ENCODE data around the gene HOGA1.
"Not testable (repeated sequence)": the region's sequence is repeated elsewhere in the genome, so short reads cannot be mapped to it uniquely, and the experiment has no call there.

HOGA1 gene

GRCh38 chr10:97549587-97550322 lies 34.4 kb upstream of the HOGA1 start:
- Mint-ChIP-seq H3K4me1 (no peaks in the 10 kb centered on the region), H3K27me3 (no peaks in the 10 kb centered on the region), H3K9me3 (no peaks in the 10 kb centered on the region), H3K4me3 (no peak overlapping the region), H3K27ac (no peak overlapping the region), H3K36me3 (no peaks in the 10 kb centered on the region)
- no peak for ATAC-seq

DNA sequence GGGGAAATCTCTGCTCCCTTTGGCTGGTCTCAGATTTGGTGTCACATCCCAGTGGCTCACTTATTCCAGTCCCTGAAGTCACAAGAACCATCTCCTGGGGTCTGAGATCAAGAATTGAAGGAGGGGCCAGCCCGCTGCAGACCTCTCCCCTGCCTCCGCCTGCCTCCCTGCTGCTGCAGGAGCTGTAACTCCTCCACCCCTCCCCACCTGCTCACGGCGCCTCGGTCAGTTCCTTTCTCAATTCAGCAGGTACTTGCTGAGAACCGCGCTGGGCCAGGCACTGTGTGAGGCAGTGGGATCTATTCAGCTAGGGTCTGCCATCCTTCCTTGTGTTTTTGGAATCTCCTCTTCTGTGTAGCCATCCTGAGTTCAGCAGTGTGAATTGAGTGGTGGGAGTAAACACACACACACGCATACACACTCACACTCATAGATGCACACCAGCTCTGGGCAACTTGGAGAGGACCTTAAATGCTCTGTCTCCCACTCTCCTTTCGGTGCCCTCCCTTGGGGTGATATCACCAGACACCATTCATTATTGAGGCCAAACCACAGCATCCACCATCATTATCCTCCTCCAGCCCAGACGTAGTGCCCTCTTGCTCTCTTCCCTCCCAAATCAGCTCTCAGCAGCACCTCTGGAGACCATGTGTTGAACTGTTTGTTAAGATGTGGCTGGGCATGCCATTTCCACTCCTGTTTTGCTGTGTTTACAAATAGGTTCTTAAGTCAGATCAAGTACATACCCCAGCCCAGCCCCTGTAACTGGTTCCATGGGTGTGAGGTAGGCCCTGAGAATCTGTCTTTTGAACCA lies 33.6 kb upstream of the HOGA1 start:
- Mint-ChIP-seq H3K36me3 (no peaks in the 10 kb centered on the region), H3K4me3 (no peak overlapping the region), H3K27me3 (no peaks in the 10 kb centered on the region), H3K9me3 (no peaks in the 10 kb centered on the region), H3K4me1 (no peaks in the 10 kb centered on the region), H3K27ac (no peak overlapping the region)
- no peak for ATAC-seq

DNA sequence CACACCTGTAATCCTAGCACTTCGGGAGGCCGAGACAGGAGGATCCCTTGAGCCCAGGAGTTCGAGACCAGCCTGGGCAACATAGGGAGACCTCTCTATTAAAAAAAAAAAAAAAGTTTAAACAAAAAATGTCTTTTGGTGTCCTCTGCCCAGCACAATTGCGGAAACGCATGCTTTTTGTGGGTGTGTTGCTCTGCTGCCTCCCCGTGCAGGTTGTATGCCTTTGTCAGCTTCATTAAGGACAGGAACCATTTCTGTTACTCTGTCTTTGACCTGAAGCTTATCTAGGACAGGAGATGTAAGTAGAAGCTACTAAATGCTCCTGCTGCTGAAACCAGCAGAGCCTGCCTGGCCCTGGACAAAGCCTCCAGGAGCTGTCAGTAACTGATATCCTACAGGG lies 32.9 kb upstream of the HOGA1 start:
- Mint-ChIP-seq H3K27ac (no peak overlapping the region), H3K4me3 (no peak overlapping the region), H3K4me1 (no peaks in the 10 kb centered on the region), H3K9me3 (peaks cover 2% of the 10 kb centered on the region), H3K36me3 (no peaks in the 10 kb centered on the region), H3K27me3 (no peaks in the 10 kb centered on the region)
- no peak for ATAC-seq

DNA sequence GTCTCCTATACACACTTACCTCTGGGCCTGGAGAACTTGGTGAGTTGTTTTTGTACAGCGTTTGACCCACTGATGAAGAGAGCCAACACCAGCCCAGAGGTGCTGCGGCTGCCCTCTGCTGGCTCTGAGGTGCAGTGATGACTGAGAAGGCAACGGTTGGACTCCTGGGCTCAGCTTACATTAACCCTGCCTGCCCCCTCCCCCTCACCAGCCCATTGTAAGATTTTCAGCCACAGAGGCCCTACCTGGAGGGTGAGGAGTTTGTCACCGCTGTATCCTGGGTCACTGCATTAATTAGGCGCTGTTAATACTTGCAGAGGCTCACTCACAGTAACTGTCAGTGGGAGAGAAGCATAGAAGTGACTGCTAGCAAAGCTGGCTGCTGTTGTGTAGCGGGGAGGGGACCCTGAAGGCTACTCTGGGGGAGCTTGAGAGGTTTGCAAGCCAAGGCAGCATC lies 30.6 kb upstream of the HOGA1 start:
- Mint-ChIP-seq H3K9me3 (peaks cover 2% of the 10 kb centered on the region), H3K27ac (no peak overlapping the region), H3K27me3 (no peaks in the 10 kb centered on the region), H3K4me3 (no peak overlapping the region), H3K36me3 (no peaks in the 10 kb centered on the region), H3K4me1 (no peaks in the 10 kb centered on the region)
- ATAC-seq: peak; percentile 80

GRCh38 chr10:97554336-97554735 lies 29.9 kb upstream of the HOGA1 start:
- not testable (repeated sequence) for H3K27me3 Mint-ChIP-seq, H3K9me3 Mint-ChIP-seq, H3K4me3 Mint-ChIP-seq, H3K4me1 Mint-ChIP-seq, H3K36me3 Mint-ChIP-seq, H3K27ac Mint-ChIP-seq, ATAC-seq

DNA sequence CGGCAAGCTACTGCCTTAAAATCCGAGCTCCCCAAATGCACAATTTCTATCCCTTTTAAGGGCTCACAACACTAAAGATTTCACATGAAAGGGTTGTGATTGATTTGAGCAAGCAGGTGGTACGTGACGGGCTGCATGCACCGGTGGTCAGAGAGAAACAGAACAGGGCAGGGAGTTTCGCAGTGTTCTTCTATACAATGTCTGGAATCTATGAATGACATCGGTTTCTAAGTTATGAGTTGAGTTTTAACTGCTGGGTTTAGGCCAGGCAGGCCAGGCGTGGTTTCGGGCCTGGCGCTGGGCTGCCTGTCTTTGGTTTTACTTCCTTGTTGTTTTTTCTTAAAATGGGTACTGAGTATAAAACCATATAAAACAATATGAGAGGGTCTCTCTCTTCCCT lies 28.6 kb upstream of the HOGA1 start:
- H3K4me1 Mint-ChIP-seq, H3K9me3 Mint-ChIP-seq, ATAC-seq, H3K36me3 Mint-ChIP-seq, H3K27ac Mint-ChIP-seq, H3K4me3 Mint-ChIP-seq, H3K27me3 Mint-ChIP-seq: not testable (repeated sequence)

- not testable (repeated sequence) for H3K4me1 Mint-ChIP-seq, H3K27me3 Mint-ChIP-seq, H3K36me3 Mint-ChIP-seq, H3K27ac Mint-ChIP-seq, H3K4me3 Mint-ChIP-seq, H3K9me3 Mint-ChIP-seq, ATAC-seq
These were observed 23.3 kb upstream of the HOGA1 start for GRCh38 chr10:97560731-97561381.

DNA sequence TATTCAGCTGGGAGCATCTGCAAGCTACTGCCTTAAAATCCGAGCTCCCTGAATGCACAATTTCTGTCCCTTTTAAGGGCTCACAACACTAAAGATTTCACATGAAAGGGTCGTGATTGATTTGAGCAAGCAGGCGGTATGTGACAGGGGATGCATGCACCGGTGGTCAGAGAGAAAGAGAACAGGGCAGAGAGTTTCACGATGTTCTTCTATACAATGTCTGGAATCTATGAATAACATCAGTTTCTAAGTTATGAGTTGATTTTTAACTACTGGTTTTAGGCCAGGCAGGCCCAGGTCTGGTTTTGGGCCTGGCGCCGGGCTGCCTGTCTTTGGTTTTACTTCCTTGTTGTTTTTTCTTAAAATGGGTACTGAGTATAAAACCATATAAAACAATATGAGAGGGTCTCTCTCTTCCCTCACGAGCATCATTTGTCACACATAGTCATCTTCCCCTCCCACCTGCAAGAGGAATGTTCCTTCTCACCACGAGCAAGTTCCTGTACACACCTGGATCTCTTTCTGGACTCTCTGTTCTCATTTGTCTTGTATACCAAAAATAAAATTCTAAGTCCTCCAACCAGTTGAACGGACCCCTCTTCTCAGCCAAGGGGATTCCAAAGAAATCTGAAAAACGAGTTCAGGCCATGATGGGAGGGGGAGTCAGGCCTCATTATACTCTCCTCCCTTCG lies 22.7 kb upstream of the HOGA1 start:
- H3K9me3 Mint-ChIP-seq, H3K27me3 Mint-ChIP-seq, H3K4me3 Mint-ChIP-seq, H3K27ac Mint-ChIP-seq, ATAC-seq, H3K36me3 Mint-ChIP-seq, H3K4me1 Mint-ChIP-seq: not testable (repeated sequence)

GRCh38 chr10:97562329-97562728 lies 21.9 kb upstream of the HOGA1 start:
- H3K4me3 Mint-ChIP-seq, H3K27me3 Mint-ChIP-seq, ATAC-seq, H3K36me3 Mint-ChIP-seq, H3K9me3 Mint-ChIP-seq, H3K27ac Mint-ChIP-seq, H3K4me1 Mint-ChIP-seq: not testable (repeated sequence)

- ATAC-seq: no peak
- no peaks in the 10 kb centered on the region for H3K36me3 Mint-ChIP-seq
- H3K4me1 Mint-ChIP-seq: no peaks in the 10 kb centered on the region
- no peak overlapping the region for H3K27ac Mint-ChIP-seq
- H3K4me3 Mint-ChIP-seq: no peak overlapping the region
- no peaks in the 10 kb centered on the region for H3K27me3 Mint-ChIP-seq
- H3K9me3 Mint-ChIP-seq: peaks cover 2% of the 10 kb centered on the region
These were observed 20.9 kb upstream of the HOGA1 start for GRCh38 chr10:97563337-97563736.

DNA sequence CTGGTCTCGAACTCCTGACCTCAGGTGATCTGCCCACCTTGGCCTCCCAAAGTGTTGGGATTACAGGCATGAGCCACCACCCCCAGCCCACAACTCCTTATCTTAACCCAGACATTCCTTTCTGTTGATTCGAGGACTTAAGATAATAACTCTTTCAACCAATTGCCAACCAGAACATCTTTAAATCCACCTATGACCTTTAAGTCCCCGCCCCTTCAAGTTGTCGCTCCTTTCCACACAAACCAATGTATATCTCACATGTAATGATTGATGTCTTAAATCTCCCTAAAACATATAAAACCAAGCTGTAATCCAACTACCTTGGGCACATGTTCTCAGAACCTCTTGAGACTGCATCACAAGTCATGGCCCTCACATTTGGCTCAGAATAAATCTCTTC lies 19.4 kb upstream of the HOGA1 start:
- Mint-ChIP-seq H3K36me3 (no peaks in the 10 kb centered on the region), H3K9me3 (peaks cover 2% of the 10 kb centered on the region), H3K4me3 (no peak overlapping the region), H3K27me3 (no peaks in the 10 kb centered on the region), H3K27ac (no peak overlapping the region), H3K4me1 (no peaks in the 10 kb centered on the region)
- ATAC-seq: no peak

DNA sequence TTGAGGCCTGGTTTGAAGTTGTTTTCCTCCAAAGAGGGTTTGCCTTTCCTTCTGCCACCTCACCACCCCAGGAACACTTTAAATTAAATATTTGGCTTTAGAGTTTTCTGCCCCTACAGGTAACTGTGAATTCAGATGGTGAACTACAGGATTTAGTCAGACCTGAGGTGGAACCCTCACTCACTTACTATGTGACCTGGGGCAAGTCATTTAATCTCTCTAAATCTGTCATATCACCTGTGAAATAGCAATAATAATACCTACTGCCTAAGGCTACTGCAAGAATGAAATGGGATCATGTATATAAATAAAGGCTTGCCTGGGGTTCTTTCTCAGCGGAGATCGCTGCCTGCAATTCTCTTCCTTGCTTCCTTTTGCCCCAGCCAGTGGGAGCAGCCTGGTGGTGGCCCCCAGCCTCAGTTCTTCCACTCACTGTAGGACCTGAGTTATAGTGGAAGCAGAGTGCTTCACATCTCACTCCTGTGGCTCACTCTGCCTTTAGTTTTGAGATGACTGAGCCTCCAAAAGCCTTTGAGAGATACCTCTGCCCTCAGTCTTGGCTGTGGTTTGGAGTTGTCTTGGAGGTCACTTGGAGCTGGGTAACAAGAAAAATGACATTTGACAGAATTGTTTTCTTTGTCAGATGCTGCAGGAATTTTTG lies 17.7 kb upstream of the HOGA1 start:
- Mint-ChIP-seq H3K27ac (no peak overlapping the region), H3K27me3 (no peaks in the 10 kb centered on the region), H3K9me3 (no peaks in the 10 kb centered on the region), H3K36me3 (no peaks in the 10 kb centered on the region), H3K4me1 (no peaks in the 10 kb centered on the region), H3K4me3 (no peak overlapping the region)
- ATAC-seq: peak; percentile 20

- Mint-ChIP-seq H3K9me3 (no peaks in the 10 kb centered on the region), H3K27me3 (no peaks in the 10 kb centered on the region)
These were observed 16.3 kb upstream of the HOGA1 start for GRCh38 chr10:97567891-97568290.

GRCh38 chr10:97570146-97570788 lies 13.9 kb upstream of the HOGA1 start:
- H3K4me1 Mint-ChIP-seq: peaks cover 7% of the 10 kb centered on the region
- H3K4me3 Mint-ChIP-seq: no peak overlapping the region
- no peak for ATAC-seq
- no peak overlapping the region for H3K27ac Mint-ChIP-seq
- H3K27me3 Mint-ChIP-seq: no peaks in the 10 kb centered on the region
- no peaks in the 10 kb centered on the region for H3K9me3 Mint-ChIP-seq
- H3K36me3 Mint-ChIP-seq: no peaks in the 10 kb centered on the region

More at GRCh38 chr10:97567891-97568290, 16.3 kb upstream of the HOGA1 start:
- no peaks in the 10 kb centered on the region for H3K36me3 Mint-ChIP-seq
- H3K4me3 Mint-ChIP-seq: no peak overlapping the region
- H3K27ac Mint-ChIP-seq: no peak overlapping the region
- peaks cover 6% of the 10 kb centered on the region for H3K4me1 Mint-ChIP-seq
- ATAC-seq: no peak
